Bone marrow (tissue), 2 donors: ENCODE data around the gene EFEMP1.
"Not testable (repeated sequence)": the region's sequence is repeated elsewhere in the genome, so short reads cannot be mapped to it uniquely, and the experiment has no call there.

Experiments
- DNase-seq, 2 donors: peaks; one replicate each; lab custom pipeline; 2025; lab: John Stamatoyannopoulos, UW

Gene EFEMP1

DNA sequence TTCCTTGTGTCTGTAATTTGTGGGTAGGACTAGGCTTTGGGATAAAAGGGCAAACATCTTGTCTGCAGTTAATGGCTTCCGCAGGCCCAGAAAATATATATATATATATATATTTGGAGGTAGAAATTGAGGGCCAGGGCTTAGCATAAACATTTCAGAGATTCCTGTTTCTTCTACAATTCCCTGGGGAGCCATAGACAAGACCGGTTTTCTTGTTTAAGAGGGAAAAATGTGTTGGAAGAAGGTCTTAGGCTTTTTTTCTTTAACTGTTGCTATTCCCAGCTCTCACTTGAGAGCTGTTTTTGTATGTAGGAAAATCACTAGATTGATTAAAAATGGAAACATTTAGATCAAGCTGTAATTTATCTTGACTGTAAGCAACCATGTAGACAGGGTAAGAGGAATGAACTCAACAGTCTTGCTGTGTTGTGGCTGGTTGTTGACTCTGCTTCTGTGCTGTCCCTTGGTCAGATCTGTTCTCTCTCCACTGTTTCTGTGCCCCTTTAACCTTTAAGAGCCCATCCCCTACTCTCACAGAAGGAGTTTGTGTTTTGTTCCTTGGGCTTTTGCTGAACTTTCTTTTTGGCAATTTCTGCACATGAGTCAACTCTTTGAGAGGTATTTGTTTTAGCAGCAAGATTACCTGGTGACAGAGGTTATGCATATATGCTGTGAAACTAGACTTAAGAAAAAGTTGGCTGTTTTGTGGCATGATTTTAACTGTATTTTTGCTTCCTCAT lies 58.3 kb downstream of the EFEMP1 start:
- DNase-seq = no peak

DNA sequence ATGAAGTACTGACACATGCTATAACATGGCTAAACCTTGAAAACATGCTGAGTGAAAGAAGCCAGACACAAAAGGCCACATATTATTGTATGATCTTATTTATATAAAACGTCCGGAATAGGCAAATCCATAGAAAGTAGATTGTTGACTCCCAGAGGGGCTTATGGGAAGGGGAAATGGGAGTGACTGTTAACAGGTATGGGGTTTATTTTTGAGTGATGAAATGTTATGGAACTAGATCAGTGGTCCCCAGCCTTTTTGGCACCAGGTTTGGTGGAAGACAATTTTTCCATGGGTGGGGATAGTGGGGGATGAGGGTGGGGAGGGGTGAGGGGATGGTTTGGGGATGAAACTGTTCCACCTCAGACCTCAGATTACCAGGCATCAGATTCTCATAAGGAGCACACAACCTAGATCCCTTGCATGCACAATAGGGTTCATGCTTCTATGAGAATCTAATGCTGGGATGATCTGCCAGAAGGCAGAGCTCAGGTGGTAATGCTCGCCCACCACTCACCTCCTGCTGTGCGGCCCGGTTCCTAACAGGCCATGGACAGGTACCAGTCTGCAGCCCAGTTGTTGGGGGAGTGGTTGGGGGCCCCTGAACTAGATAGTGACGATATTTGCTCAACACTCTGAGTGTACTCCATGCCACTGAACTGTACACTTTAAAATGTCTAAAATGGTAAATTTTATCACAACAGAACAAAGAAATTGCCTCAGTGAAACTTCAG lies 59.1 kb downstream of the EFEMP1 start:
- DNase-seq = no peak

DNA sequence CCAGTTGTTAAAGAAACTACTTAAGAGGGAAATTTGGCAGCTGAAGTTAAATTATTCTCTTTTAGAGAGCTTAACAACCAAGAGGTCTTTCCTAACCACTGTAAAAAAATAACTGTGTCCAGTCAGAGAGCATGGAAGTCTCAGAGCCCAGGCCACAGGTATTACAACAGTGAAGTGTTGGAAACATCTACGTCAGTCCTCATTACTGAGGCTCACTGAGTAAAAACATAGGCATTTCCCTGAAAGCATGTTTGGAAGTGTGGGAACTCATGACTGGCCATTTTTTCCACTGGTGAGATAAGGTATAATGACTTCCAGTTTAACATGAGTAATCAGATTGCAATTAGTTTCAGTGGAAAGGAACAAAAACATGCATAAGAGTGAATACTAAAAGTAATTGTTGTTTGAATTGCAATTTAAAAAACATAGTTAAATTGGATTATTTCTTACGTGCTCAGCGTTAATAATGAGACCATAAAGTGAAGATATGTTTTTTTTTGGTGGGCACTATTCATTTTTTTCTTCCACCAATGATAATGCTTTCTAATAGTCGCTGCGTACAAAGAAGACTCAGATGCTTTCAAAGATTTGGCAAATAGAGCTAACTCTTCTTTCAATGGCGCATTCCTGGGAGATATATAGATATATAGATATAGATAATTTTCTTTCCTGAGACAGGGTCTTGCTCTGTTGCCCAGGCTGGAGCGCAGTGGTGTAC lies 60.8 kb downstream of the EFEMP1 start:
- DNase-seq = no peak

DNA sequence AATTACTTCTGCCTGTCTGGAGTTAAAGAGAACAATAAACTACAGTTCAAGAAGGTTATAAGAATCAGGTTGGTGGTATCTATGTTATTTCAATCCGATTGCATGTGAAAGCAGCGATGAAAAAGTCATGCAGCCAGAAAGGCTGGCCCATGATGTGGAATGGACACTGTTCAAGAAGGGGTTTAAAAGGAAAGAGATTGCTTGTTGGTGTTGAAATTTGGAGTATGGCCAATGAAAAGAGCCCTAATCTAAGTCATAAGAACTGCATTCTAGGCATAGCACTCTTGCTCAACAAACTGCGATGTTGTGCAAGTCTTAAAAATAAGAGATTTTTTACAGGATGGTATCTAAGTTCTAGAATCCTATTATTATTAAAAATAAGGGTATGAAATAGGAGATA lies 61.3 kb downstream of the EFEMP1 start:
- no peak for DNase-seq

DNA sequence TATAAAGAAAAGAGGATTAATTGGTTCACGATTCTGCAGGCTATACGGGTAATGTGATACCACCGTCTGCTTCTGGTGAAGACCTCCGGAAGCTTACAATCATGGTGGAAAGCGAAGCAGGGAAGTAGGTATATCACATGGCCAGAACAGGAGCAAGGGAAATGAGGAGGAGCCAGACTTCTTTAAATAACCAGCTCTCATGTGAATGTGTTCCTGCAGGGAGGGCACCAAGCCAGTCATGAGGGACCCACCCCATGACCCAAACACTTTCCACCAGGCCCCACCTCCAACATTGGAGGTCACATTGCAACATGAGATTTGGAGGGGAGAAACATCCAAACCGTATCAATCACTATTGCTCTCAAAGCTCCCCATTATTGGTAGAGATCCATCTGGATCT lies 61.8 kb downstream of the EFEMP1 start:
- DNase-seq = no peak

DNA sequence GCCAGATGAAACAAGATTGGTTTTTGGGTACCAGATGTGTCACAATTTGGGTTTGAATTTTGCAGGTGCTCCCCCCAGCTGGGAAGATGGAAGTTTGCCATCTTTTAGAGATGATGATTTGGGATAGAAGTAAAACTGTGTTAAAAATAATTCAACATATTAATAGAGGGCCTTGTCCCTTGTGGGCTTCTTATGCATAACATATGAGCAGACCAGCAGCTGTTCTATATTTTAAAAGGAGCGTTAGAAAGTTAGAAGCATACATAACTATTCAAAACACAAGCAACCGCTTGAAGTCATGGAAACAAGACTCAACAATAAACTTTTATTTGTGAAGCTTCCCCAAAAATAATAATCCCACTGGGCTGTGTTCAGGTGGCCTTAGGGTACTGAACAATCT lies 62.8 kb downstream of the EFEMP1 start:
- DNase-seq = no peak

DNA sequence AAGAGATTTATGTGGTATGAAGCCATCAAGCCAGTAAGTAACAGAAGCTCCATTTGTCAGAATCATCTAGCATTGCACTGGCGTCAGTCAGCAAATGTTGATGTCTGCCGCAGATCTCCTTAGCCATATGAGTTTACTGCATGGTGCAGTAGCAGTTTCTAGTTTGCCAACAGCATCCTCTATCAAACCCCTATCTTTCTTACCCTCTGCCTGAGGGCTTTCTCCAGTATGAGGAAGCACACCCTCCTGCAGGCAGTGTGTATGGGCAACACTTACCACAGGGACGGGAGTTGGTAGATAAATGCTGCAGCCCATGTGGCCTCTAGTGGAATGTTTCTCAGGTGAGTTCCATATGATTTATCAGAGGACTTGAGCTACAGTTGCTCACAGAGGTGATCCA lies 63.7 kb downstream of the EFEMP1 start:
- no peak for DNase-seq

DNA sequence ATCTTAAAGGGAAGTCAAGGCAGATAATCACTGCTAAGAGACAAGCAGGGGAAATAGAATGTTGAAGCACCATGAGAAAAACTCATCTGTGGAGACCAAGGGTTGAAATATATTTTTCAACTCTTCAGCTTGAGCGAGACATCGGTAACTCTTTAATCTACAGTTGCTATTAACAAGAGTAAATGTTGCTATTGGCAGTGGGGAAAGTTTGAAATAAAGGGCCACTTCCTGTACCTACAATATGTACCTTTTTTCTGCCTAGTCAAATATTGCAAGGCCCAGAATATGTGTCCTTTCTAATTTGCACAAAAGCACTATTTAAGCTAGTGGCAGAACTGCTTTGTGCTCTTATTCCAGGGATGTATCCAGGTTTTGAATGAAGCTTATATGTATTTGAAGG lies 65.8 kb downstream of the EFEMP1 start:
- DNase-seq = no peak

DNA sequence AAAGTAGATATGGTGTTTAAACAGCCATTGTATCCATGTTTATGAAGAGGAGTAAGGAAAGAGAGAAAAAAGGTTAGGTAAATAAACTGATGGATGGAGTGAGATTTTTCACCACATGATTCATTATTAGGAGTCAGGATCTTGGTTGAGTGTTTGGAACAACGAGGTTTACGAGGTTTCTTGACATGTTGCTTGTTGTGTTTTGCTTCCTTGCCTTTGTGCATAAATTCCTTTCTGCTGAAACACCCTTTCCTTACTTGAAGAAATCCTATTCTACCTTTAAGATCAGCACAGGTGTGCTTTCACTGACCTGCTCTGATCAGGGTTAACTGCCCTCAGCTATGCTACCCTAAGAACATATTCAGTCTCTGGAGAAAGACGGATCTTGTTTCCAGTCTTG lies 66.6 kb downstream of the EFEMP1 start:
- no peak for DNase-seq

DNA sequence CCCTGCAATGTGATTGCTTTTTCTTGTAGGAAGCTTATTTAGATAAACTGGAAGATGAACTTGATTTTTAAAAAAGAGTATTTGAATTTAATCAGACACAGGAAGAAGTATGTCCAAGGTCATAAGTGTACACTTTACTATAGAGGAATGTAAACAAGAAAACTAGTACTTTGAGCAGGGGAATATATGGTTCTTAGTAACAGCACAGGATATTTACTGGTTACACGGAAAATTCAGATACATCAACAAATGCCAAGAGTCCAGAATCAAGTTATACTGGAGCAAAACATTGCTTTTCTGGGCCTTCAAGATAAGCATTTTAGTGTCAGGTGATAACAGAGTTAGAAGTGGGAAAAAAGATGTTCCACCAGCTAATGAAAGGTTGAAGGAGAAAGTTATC lies 75.5 kb downstream of the EFEMP1 start:
- DNase-seq = no peak

DNA sequence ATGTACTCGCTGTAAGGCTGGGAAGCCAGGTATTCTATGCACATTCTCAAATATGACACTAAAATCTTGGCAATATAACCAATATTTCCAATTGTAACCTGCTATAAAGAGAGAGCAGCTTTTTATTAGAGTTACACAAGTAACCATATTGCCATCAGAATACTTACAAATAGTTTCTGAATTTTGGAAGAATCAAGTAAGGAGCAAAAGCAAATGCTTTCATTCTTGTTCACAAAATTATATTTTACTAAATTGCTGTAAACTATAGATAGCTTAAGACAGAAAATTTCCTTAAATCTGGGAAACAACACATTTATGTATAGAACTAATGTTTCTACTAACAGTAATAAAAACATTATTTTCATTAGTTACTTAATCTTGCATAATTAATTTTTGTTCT lies 77.2 kb downstream of the EFEMP1 start:
- no peak for DNase-seq

DNA sequence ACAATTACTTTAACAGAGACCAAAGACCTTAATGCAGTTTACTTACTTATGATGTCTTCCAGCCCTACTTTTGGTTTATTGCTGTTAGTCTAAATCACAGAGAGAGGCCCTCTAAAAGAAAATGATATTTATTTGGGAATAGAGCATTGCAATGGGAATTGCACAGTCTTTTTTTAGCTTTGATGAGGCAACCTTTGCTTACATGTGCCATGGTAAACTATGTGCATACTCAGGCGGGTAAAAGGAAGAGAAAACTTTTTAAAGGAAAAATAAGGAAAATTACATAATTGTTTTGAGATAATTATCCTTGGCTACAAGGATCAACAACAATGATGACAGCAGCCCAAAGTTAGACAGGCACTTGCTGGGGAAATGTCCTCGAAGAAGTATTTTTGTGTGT lies 78.6 kb downstream of the EFEMP1 start:
- no peak for DNase-seq

DNA sequence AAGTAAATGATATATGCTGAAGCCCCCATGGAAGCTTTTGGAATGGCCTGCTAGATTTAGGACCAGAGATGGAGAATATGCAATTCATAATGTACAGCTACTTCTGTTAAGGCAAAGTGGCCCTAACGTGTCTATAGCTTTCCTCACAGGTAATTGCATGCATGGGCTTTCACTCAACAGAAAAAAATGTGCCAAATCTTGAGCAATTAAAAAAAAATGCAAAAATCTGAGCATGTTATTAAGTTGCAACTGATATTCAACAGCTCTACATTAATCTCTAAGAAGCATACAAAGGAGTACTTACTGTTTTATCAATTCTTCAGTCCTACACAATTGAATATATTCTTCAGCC lies 79.6 kb downstream of the EFEMP1 start:
- DNase-seq = no peak

DNA sequence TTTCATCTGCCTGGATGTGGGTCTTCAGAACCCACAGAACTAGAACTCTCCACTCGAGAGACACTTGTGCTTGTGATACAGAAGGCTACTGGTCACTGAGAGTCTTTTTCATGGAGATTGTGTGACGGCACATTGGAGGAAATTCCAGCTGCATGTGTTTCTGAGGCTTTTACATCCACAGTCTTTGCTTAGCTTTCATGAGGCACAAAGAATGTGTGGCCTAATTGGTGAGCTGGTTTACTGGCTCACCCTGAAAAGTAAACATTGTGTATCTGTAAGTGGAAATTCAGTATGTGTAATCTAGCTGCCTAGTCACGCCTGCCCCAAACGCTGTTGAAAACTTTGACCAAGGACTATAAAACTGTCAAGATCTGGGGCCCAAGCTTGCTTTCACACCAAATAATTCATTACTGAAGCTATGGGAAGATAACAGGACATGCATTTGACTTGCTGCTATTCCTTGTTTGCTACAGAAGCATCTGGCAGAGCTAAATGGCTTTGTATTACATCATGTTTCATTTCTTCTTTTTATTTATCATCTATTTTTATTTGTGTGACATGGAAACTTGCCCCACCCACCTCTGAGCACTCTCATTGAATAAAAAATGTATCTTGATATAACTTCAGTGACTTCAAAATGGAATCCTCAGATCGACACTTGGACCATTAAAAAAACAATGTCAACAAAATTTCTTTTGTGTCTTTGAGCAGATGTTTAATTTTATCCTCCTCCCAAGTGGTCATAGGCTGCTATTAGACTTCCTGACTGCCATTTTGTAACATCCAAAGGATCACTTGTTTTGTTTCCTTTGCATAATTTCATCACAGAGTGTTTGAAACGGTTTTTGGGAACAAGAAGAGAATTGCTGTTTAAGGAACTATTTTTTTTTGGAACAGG lies 80.2 kb downstream of the EFEMP1 start:
- no peak for DNase-seq

DNA sequence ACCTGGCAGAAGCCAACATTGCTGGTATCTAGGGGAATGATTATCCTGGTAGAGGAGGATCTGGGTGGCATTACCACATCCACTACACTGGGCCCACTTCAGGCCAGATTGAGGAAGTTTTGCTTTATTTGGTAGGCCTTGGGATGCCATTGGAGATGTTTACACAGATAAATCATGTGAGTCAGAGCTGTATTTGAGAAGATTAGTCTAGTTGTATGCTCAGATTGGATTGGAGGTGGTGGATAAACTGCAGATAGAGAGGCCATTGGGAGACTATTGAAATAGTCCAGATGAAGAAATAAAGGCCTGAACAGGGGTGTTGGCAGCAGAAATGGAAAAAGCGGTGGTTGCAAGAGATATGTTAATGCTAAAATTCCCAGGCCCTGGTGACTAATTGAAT lies 81.5 kb downstream of the EFEMP1 start:
- DNase-seq = no peak

DNA sequence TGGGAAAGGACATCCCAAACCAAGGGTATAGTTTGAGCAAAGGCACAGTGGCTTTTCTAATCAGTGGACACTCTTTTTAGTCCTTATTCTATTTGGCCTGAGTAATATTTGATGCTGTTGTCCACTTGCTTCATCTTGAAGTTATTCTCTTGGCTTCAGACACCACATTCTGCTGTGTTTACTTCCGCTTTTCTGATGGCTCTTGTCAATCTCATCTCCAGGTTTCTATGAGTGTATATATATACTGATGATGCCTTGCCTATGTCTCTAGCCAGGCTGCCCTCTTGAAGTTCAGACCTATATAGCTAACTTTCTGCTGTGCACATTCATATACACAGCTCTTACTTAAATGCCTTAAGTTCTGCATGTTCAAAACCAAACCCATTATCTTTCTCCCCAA lies 83.1 kb downstream of the EFEMP1 start:
- no peak for DNase-seq

DNA sequence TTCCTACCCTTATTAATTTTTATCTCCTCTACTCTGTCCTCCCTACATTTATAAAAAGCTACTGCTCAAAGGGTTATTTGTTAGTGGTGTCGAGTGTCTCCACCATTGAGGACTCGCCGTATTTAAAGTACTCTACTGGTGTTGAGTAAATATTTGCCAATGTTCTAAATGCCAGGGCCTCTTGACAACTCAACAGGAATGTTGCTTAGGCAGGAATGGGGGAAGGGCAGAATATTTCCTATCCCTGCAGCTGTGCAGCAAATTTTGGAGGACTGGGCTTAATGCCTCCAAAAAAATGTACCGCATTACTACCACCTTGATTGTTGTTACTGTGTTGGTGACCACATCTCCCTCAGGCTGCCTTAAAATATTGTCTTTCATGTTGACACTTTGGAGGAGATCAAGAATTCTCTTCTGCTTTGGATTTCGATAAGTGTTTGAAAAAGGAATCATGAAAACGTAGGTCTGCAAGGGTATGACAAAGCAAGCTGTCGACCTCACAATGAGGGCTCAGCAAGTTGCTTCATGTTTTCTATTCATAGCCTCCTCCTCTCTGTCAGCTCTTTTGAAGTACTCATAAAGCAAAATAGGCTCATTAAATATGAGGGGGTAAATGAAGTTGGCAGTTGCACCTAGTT lies 84.3 kb downstream of the EFEMP1 start:
- no peak for DNase-seq

DNA sequence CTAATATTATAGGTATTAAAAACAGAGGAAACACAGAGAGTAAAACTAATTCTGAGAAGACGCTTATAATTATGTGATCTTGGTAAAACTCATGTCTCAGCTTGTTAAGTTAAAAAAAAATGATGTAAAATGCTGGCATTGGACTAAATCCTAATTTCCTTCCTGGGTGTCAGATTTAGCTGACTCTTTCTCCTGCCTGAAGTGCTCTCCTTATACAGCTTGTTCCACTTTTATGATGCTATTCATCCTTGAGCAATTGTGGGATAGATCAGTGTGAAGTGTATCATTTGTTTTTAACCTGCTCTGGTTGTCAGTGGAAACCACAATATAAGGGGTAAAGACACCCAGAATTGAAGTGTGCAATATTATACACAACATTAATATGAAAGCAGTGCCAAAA lies 84.9 kb downstream of the EFEMP1 start:
- no peak for DNase-seq

DNA sequence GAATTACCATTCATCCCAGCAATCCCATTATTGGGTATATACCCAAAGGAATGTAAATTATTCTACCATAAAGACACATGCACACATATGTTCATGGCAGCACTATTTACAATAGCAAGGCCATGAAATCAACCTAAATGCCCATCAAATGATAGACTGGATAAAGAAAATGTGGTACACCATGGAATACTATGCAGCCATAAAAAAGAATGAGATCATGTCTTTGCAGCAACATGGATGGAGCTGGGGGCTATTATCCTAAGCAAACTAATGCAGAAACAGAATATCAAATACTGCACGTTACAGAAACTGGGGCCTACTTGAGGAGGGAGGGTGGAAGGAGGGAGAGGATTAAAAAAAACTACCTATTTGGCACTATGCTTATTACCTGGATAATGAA lies 85.5 kb downstream of the EFEMP1 start:
- not testable (repeated sequence) for DNase-seq

DNA sequence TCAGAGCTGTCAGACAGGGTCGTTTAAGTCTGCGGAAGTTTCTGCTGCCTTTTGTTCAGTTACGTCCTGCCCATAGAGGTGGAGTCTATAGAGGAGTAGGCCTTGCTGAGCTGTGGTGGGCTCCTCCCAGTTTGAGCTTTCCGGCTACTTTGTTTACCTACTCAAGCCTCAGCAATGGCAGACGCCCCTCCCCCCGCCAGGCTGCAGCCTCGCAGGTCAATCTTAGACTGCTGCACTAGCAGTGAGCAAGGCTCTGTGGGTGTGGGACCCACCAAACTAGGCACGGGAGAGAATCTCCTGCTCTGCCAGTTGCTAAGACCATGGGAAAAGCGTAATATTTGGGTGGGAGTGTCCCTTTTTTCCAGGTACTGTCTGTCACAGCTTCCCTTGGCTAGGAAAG lies 86.5 kb downstream of the EFEMP1 start:
- no peak for DNase-seq

DNA sequence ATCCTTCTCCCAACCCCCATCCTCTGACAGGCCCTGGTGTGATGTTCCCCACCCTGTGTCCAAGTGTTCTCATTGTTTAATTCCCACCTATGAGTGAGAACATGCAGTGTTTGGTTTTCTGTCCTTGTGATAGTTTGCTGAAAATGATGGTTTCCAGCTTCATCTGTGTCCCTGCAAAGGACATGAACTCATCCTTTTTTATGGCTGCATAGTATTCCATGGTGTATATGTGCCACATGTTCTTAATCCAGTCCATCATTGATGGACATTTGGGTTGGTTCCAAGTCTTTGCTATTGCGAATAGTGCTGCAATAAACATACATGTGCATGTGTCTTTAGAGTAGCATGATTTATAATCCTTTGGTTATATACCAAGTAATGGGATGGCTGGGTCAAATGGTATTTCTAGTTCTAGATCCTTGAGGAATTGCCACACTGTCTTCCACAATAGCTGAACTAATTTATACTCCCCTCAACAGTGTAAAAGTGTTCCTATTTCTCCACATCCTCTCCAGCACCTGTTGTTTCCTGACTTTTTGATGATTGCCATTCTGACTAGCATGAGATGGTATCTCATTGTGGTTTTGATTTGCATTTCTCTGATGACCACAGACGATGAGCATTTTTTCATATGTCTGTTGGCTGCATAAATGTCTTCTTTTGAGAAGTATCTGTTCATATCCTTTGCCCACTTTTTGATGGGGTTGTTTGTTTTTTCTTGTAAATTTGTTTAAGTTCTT lies 91.7 kb downstream of the EFEMP1 start:
- not testable (repeated sequence) for DNase-seq
